Endothelial cell (in vitro differentiated cells): ENCODE results near the gene DYRK1A. TPM values are rescaled to one million over a fixed set of nuclear protein-coding genes. Genes with fewer than 3 reads are reported as not detected.
"Not testable (repeated sequence)": the region's sequence is repeated elsewhere in the genome, so short reads cannot be mapped to it uniquely, and the experiment has no call there.

Experiments
- DNase-seq: peaks from one replicate; pipeline ENCODE4 v3.0.0; 2021; ENCODE audit warnings: low spot score
- H3K27ac Mint-ChIP-seq: one replicate; pipeline ENCODE4 v1.8.0; 2021; ENCODE audit warnings: mixed read lengths, inconsistent platforms; ENCODE audit not compliant: unreplicated experiment
- H3K27me3 Mint-ChIP-seq: one replicate; pipeline ENCODE4 v1.8.0; 2021; ENCODE audit warnings: mild to moderate bottlenecking, moderate library complexity, mixed read lengths, inconsistent platforms; ENCODE audit not compliant: unreplicated experiment
- H3K36me3 Mint-ChIP-seq: one replicate; pipeline ENCODE4 v1.8.0; 2021; ENCODE audit warnings: mild to moderate bottlenecking, low read depth, mixed read lengths, inconsistent platforms; ENCODE audit not compliant: unreplicated experiment
- H3K4me1 Mint-ChIP-seq: one replicate; pipeline ENCODE4 v1.8.0; 2021; ENCODE audit warnings: mild to moderate bottlenecking, mixed read lengths, inconsistent platforms; ENCODE audit not compliant: unreplicated experiment
- H3K4me3 Mint-ChIP-seq: one replicate; pipeline ENCODE4 v1.8.0; 2021; ENCODE audit warnings: mild to moderate bottlenecking, mixed read lengths, inconsistent platforms; ENCODE audit not compliant: unreplicated experiment
- H3K9me3 Mint-ChIP-seq: one replicate; pipeline ENCODE4 v1.8.0; 2021; ENCODE audit warnings: mixed read lengths, inconsistent platforms; ENCODE audit not compliant: unreplicated experiment
- CTCF ChIP-seq: fragments of 200-600 bp; sonication (generic); IDR thresholded peaks from one replicate; pipeline ENCODE4 v1.5.0; 2021; ENCODE audit warnings: antibody characterized with exemption; ENCODE audit not compliant: unreplicated experiment
- long read RNA-seq: library from polyadenylated mRNA; unstranded; transcript quantifications from one replicate; pipeline ENCODE4 v2.0.0, GENCODE V29; 2020; ENCODE audit not compliant: unreplicated experiment
- total RNA-seq: library from RNA; stranded (reverse); fragmentation: NEBNext Ultra II Directional; extraction: Animal tissue kit (Norgen Biotek cat#: 25700); gene quantifications from one replicate; pipeline ENCODE4 v1.2.1, GENCODE V29; 2021; ENCODE audit not compliant: unreplicated experiment

The DYRK1A gene
- 87.5 TPM for total RNA-seq
- long read RNA-seq, result 0 reads

GRCh38 chr21:37366482-37367316 lies at the start of gene DYRK1A:
TSS of gene DYRK1A (plus strand) at chr21:37366773. CDS start at chr21:37420375, 53,602 bp downstream.
- peak; percentile 98 for DNase-seq
- H3K9me3 Mint-ChIP-seq, result no peaks in the 10 kb centered on the region
- no peak for TF ChIP-seq CTCF
- peaks cover 48% of the 10 kb centered on the region for H3K4me1 Mint-ChIP-seq
- H3K27me3 Mint-ChIP-seq, result peaks cover 12% of the 10 kb centered on the region
- peak within 1 kb of the TSS; percentile 100 for H3K27ac Mint-ChIP-seq
- peak within 1 kb of the TSS; percentile 98 for H3K4me3 Mint-ChIP-seq
- H3K36me3 Mint-ChIP-seq, result peaks cover 14% of the 10 kb centered on the region

GRCh38 chr21:37319551-37319950 lies 47.0 kb upstream of the DYRK1A start:
- DNase-seq, result no peak
- Mint-ChIP-seq H3K9me3 (no peaks in the 10 kb centered on the region), H3K27me3 (no peaks in the 10 kb centered on the region), H3K4me3 (no peak overlapping the region), H3K36me3 (no peaks in the 10 kb centered on the region), H3K27ac (no peak overlapping the region), H3K4me1 (no peaks in the 10 kb centered on the region)
- TF ChIP-seq CTCF, result no peak

- H3K27ac Mint-ChIP-seq, result no peak overlapping the region
Measured at GRCh38 chr21:37322084-37322483, 44.5 kb upstream of the DYRK1A start.

GRCh38 chr21:37324558-37324957 lies 42.0 kb upstream of the DYRK1A start:
- no peaks in the 10 kb centered on the region for H3K4me1 Mint-ChIP-seq
- H3K9me3 Mint-ChIP-seq, result no peaks in the 10 kb centered on the region
- no peaks in the 10 kb centered on the region for H3K27me3 Mint-ChIP-seq
- no peak overlapping the region for H3K27ac Mint-ChIP-seq
- TF ChIP-seq CTCF, result no peak
- DNase-seq, result no peak
- H3K4me3 Mint-ChIP-seq, result no peak overlapping the region
- H3K36me3 Mint-ChIP-seq, result no peaks in the 10 kb centered on the region

More at GRCh38 chr21:37322084-37322483, 44.5 kb upstream of the DYRK1A start:
- Mint-ChIP-seq H3K4me1 (no peaks in the 10 kb centered on the region), H3K27me3 (no peaks in the 10 kb centered on the region), H3K4me3 (no peak overlapping the region), H3K9me3 (no peaks in the 10 kb centered on the region), H3K36me3 (no peaks in the 10 kb centered on the region)
- no peak for DNase-seq
- no peak for TF ChIP-seq CTCF

- H3K4me1 Mint-ChIP-seq, DNase-seq, H3K27me3 Mint-ChIP-seq, H3K4me3 Mint-ChIP-seq, H3K36me3 Mint-ChIP-seq, H3K9me3 Mint-ChIP-seq, H3K27ac Mint-ChIP-seq: not testable (repeated sequence)
Measured at GRCh38 chr21:37328147-37328546, 38.4 kb upstream of the DYRK1A start.
